Smooth muscle cell of the brain vasculature (primary cell): ENCODE data around the gene P2RX4.
"Not testable (repeated sequence)": the region's sequence is repeated elsewhere in the genome, so short reads cannot be mapped to it uniquely, and the experiment has no call there.

Source experiments
- DNase-seq: peaks from one replicate; pipeline ENCODE4 v3.0.0-alpha.2; 2012; ENCODE audit warnings: low read depth, low spot score

P2RX4 gene, protein sequence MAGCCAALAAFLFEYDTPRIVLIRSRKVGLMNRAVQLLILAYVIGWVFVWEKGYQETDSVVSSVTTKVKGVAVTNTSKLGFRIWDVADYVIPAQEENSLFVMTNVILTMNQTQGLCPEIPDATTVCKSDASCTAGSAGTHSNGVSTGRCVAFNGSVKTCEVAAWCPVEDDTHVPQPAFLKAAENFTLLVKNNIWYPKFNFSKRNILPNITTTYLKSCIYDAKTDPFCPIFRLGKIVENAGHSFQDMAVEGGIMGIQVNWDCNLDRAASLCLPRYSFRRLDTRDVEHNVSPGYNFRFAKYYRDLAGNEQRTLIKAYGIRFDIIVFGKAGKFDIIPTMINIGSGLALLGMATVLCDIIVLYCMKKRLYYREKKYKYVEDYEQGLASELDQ

GRCh38 chr12:121209624-121210572, at the start of gene P2RX4:
Gene P2RX4, plus strand, starts transcription at chr12:121210129. Its CDS starts 36 bp downstream, at chr12:121210165.
- no peak for DNase-seq

- no peak for DNase-seq
Measured at GRCh38 chr12:121162384-121162783, 47.5 kb upstream of the P2RX4 start.

GRCh38 chr12:121162985-121163384, 46.9 kb upstream of the P2RX4 start:
- DNase-seq: no peak

DNA sequence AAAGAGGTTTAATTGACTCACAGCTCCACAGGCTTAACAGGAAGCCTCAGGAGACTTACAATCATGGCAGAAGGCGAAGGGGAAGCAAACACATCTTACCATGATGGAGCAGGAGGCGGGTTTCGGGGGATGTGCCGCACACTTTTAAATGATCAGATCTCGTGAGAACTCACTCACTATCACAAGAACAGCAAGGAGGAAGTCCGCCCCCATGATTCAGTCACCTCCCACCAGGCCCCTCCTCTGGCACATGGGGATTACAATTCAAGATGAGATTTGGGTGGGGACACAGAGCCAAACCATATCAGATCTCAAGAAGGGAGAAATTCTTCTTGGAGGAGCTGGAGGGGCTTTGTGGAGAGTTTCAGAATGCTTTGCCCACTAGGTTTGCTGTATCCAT, 45.1 kb upstream of the P2RX4 start:
- not testable (repeated sequence) for DNase-seq

GRCh38 chr12:121165316-121165715, 44.6 kb upstream of the P2RX4 start:
- no peak for DNase-seq

GRCh38 chr12:121166356-121166755, 43.6 kb upstream of the P2RX4 start:
- DNase-seq: no peak

GRCh38 chr12:121167232-121167820, 42.6 kb upstream of the P2RX4 start:
- DNase-seq: no peak

GRCh38 chr12:121167951-121168350, 42.0 kb upstream of the P2RX4 start:
- no peak for DNase-seq

DNA sequence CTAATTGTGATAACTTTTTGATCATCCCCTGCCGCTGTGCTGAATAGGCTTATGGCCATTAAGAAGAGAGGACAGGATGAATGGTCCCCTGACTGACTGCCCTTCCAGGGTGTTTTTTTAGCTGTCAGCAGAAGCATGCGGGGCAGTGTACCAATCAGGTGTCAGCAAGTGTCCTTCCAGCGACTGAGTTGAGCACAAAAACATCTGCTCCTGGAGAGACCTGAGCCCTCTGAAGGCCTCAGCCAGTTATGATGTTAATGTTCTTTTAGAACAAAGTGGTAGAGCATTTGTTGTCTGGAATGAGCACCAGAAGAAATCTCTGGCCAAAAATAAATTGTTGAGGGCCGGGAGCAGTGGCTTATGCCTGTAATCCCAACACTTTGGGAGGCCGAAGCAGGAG, 39.8 kb upstream of the P2RX4 start:
- no peak for DNase-seq

- DNase-seq: no peak
Measured at GRCh38 chr12:121170611-121171260, 39.2 kb upstream of the P2RX4 start.

GRCh38 chr12:121172145-121172544, 37.8 kb upstream of the P2RX4 start:
- DNase-seq: no peak

GRCh38 chr12:121175383-121176119, 34.4 kb upstream of the P2RX4 start:
- no peak for DNase-seq

- DNase-seq: no peak
Measured at GRCh38 chr12:121176826-121177529, 33.0 kb upstream of the P2RX4 start.

GRCh38 chr12:121181181-121181580, 28.7 kb upstream of the P2RX4 start:
- DNase-seq: no peak

DNA sequence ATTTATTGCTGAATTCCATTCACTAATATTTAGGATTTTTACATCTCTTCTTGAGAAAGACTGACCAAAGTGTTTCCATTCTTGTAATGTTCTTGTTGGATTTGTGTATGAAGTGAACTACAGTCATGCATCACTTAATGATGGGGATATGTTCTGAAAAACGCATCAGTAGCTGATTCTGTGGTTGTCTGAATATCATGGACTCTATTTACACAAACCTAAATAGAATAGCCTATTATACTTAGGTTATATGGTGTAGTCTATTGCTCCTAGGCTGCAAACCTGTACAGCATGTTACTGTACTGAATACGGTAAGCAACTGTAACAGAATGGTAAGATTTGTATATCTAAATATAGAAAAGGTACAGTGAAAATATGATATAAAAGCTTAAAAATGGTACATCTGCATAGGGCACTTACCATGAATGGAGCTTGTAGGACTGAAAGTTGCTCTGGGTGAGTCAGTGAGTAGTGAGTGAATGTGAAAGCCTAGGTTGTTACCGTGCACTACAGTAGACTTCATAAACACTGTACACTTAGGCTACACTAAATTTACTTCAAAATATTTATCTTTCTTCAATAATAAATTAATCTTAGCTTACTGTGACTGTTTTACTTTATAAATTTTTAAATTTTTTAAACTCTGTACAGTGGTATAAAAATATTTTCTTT, 27.6 kb upstream of the P2RX4 start:
- DNase-seq: no peak

GRCh38 chr12:121184425-121184824, 25.5 kb upstream of the P2RX4 start:
- DNase-seq: no peak

DNA sequence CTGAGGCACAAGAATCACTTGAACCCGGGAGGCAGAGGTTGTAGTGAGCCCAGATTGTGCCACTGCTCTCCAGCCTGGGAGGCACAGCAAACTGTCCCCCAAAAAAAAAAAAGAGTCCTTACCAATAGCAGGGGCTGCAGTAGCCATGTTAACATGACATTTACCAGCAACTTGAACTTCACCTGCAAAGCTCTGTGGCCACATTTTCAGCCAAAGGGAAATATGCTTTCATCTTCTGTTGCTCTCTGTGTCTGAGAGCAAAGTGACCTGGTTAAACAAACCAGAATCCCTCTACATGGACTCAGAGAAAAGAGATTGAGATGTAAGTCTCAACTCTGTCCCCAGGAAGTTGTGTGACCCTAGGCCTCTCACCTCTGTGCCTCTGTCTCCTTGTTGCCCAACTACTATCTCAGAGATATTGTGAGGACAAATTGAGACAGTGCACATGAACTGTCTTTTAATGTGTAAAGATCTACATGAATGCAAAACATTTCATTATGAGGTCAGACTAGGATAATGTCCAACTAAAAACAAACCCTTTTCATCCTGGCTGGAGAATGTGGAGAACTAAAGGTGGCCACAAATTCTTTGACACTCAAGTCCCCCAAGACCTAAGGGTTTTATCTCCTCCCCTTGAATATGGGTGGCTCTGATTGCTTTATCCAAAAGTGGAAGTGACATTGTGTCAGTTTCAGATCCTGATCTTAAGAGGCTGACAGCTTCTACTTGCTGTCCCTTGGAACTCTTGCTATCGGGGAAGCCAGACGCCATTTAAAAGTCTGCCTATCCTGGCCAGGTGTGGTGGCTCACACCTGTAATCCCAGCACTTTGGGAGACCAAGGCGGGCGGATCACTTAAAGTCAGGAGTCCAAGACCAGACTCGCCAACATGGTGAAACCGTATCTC, 24.7 kb upstream of the P2RX4 start:
- no peak for DNase-seq

DNA sequence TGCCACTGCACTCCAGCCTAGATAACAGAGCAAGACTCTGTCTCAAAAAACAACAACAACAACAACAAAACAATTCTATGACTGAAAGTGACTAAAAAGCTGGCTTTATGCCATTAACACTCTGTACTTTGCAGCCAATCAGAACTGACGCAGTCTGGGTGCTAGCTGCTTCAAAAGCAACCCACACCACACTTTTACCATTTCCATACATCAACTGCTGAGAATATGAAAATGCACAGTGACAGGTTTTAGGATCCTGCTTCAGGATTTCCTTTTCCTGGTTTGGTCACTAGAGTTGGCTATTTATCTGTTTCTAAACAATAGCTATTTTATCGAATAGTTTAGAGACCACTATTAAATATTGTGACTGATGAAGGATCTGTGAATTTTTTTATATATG, 23.1 kb upstream of the P2RX4 start:
- no peak for DNase-seq

GRCh38 chr12:121187501-121187900, 22.4 kb upstream of the P2RX4 start:
- no peak for DNase-seq
